CD4-positive, alpha-beta memory T cell (primary cell): ENCODE results near the gene TMEM69. TPM values are rescaled to one million over a fixed set of nuclear protein-coding genes. Genes with fewer than 3 reads are reported as not detected.
"Not testable (repeated sequence)": the region's sequence is repeated elsewhere in the genome, so short reads cannot be mapped to it uniquely, and the experiment has no call there.

Experiments
- CTCF ChIA-PET: fragments of 350-600 bp; sonication (Branson Sonifier 250); formaldehyde crosslinking; loops from one replicate; lab custom pipeline; 2021; ENCODE audit warnings: inconsistent platforms; ENCODE audit not compliant: partially characterized antibody; lab: Charles Lee
- POLR2A ChIA-PET: fragments of 350-600 bp; sonication (Branson Sonifier 250); formaldehyde crosslinking; loops from one replicate; lab custom pipeline; 2021; ENCODE audit not compliant: partially characterized antibody; lab: Charles Lee
- DNase-seq, 5 donors: peaks; one replicate each; pipeline versions ENCODE4 v3.0.0 to v3.0.0-alpha.2; 2020 to 2022; ENCODE audit warnings: mixed read lengths in 1 of 5
- H3K27ac ChIP-seq: one replicate; pipeline ENCODE4 v1.7.0; 2013; ENCODE audit warnings: low read depth, low read length
- H3K27me3 ChIP-seq: 2 replicates; pipeline ENCODE4 v1.7.0; 2013; ENCODE audit warnings: mild to moderate bottlenecking, low read length, moderate library complexity; ENCODE audit not compliant: insufficient read depth
- H3K36me3 ChIP-seq: 2 replicates; pipeline ENCODE4 v1.7.0; 2013; ENCODE audit warnings: mild to moderate bottlenecking, low read length, moderate library complexity; ENCODE audit not compliant: insufficient read depth
- H3K4me1 ChIP-seq: 2 replicates; pipeline ENCODE4 v1.7.0; 2013; ENCODE audit warnings: mild to moderate bottlenecking, low read length, moderate library complexity; ENCODE audit not compliant: insufficient read depth
- H3K4me3 ChIP-seq, 2 donors: one replicate each; pipeline ENCODE4 v1.7.0; 2013; ENCODE audit warnings: low read length in 2 of 2, mild to moderate bottlenecking in 1 of 2
- H3K9me3 ChIP-seq, 2 donors: one replicate each; pipeline ENCODE4 v1.7.0; 2013; ENCODE audit warnings: low read length in 2 of 2, control low read depth in 1 of 2; ENCODE audit not compliant: control insufficient read depth in 1 of 2
- H3K27ac Mint-ChIP-seq, 7 donors: one replicate each; pipeline ENCODE4 v1.8.0; 2020 to 2021; ENCODE audit warnings: mixed read lengths in 7 of 7, mild to moderate bottlenecking in 6 of 7, inconsistent platforms in 3 of 7, moderate library complexity in 3 of 7
- H3K27me3 Mint-ChIP-seq, 2 donors: one replicate each; pipeline ENCODE4 v1.8.0; 2020 to 2021; ENCODE audit warnings: mixed read lengths in 2 of 2
- H3K36me3 Mint-ChIP-seq, 2 donors: one replicate each; pipeline ENCODE4 v1.8.0; 2020 to 2021; ENCODE audit warnings: mixed read lengths in 2 of 2, inconsistent platforms in 1 of 2, mild to moderate bottlenecking in 1 of 2
- H3K4me1 Mint-ChIP-seq, 4 donors: one replicate each; pipeline ENCODE4 v1.8.0; 2020 to 2021; ENCODE audit warnings: mixed read lengths in 4 of 4, mild to moderate bottlenecking in 1 of 4
- H3K4me3 Mint-ChIP-seq, 8 donors: one replicate each; pipeline ENCODE4 v1.8.0; 2020 to 2021; ENCODE audit warnings: mixed read lengths in 8 of 8, mild to moderate bottlenecking in 7 of 8, moderate library complexity in 6 of 8, inconsistent platforms in 3 of 8
- H3K9me3 Mint-ChIP-seq, 8 donors: one replicate each; pipeline ENCODE4 v1.8.0; 2020 to 2021; ENCODE audit warnings: mixed read lengths in 8 of 8, mild to moderate bottlenecking in 5 of 8, inconsistent platforms in 3 of 8, moderate library complexity in 1 of 8
- intact Hi-C: fragments of 100-400 bp; cut with micrococcal nuclease; formaldehyde crosslinking; loops from one replicate; pipeline ENCODE4 v1.15.1; 2023
- polyA plus RNA-seq, 2 donors: library from polyadenylated mRNA; unstranded; fragments of 300-500 nt; fragmentation: Illumina TruSeq; gene quantifications; one replicate each; pipeline ENCODE4 v1.2.3, GENCODE V29; 2021
- total RNA-seq, 2 experiments: library from RNA; stranded (reverse); gene quantifications; one replicate each; pipeline ENCODE4 v1.2.3, GENCODE V29; 2021

Gene TMEM69
- total and polyA plus RNA-seq, 4 experiments from 2014 or later = 26.1 to 42.5 (median 31.4) TPM

- no peaks in the 10 kb centered on the region for H3K9me3 Mint-ChIP-seq
- H3K27me3 Mint-ChIP-seq = no peaks in the 10 kb centered on the region
- no peaks in the 10 kb centered on the region for H3K9me3 ChIP-seq
- peaks cover 4% of the 10 kb centered on the region for H3K36me3 ChIP-seq
- H3K4me1 ChIP-seq = no peaks in the 10 kb centered on the region
- no peak overlapping the region for H3K4me3 Mint-ChIP-seq
- H3K4me1 Mint-ChIP-seq = no peaks in the 10 kb centered on the region
- no peak overlapping the region for H3K27ac Mint-ChIP-seq
- no peak overlapping the region for H3K27ac ChIP-seq
- ChIA-PET CTCF (interaction anchor here (0.7 kb wide), 1 partner anchor 1415 kb away, joined by 3 read pairs; no protein-coding TSS in a partner anchor), POLR2A (no interaction called here)
- H3K27me3 ChIP-seq = no peaks in the 10 kb centered on the region
- no peak for DNase-seq
- H3K4me3 ChIP-seq = no peak overlapping the region
- intact Hi-C loops = no loop called here
- H3K36me3 Mint-ChIP-seq = peaks cover 0 to 12% of the 10 kb centered on the region in 2 donors
These were observed 35.4 kb downstream of the TMEM69 start for GRCh38 chr1:45723248-45723930.

- CTCF ChIA-PET, intact Hi-C loops, H3K9me3 ChIP-seq, H3K27ac ChIP-seq, DNase-seq, H3K4me3 Mint-ChIP-seq, H3K27me3 ChIP-seq, H3K36me3 ChIP-seq, H3K4me3 ChIP-seq, POLR2A ChIA-PET, H3K4me1 ChIP-seq, H3K27me3 Mint-ChIP-seq, H3K27ac Mint-ChIP-seq, H3K4me1 Mint-ChIP-seq, H3K9me3 Mint-ChIP-seq: not testable (repeated sequence)
- peaks cover 3 to 16% of the 10 kb centered on the region in 2 donors for H3K36me3 Mint-ChIP-seq
These were observed 38.0 kb downstream of the TMEM69 start for GRCh38 chr1:45726007-45726406.

- Histone ChIP-seq H3K36me3 (no peaks in the 10 kb centered on the region), H3K9me3 (no peaks in the 10 kb centered on the region), H3K27ac (no peak overlapping the region), H3K27me3 (no peaks in the 10 kb centered on the region), H3K4me3 (no peak overlapping the region), H3K4me1 (no peaks in the 10 kb centered on the region)
- Mint-ChIP-seq H3K4me3 (no peak overlapping the region), H3K27me3 (no peaks in the 10 kb centered on the region), H3K36me3 (peaks cover 3 to 12% of the 10 kb centered on the region in 2 donors), H3K4me1 (peaks cover 0 to 17% (median 11%) of the 10 kb centered on the region in 4 donors), H3K27ac (peak overlapping the region in 1 of 7 donors; percentile 2), H3K9me3 (no peaks in the 10 kb centered on the region)
- ChIA-PET CTCF (interaction anchor here (1.2 kb wide), 1 partner anchor 16 kb away, joined by 3 read pairs; no protein-coding TSS in a partner anchor), POLR2A (no interaction called here)
- DNase-seq = no peak
- intact Hi-C loops = no loop called here
These were observed 42.2 kb downstream of the TMEM69 start for GRCh38 chr1:45730075-45730779.

GRCh38 chr1:45730780-45731319 is 42.9 kb downstream of the TMEM69 start:
- Histone ChIP-seq H3K4me1 (no peaks in the 10 kb centered on the region), H3K9me3 (no peaks in the 10 kb centered on the region), H3K36me3 (no peaks in the 10 kb centered on the region), H3K27ac (no peak overlapping the region), H3K27me3 (no peaks in the 10 kb centered on the region), H3K4me3 (no peak overlapping the region)
- ChIA-PET CTCF (no interaction called here), POLR2A (no interaction called here)
- no peak overlapping the region for H3K4me3 Mint-ChIP-seq
- peaks cover 3 to 12% of the 10 kb centered on the region in 2 donors for H3K36me3 Mint-ChIP-seq
- intact Hi-C loops = no loop called here
- peaks cover 0 to 17% (median 11%) of the 10 kb centered on the region in 4 donors for H3K4me1 Mint-ChIP-seq
- H3K9me3 Mint-ChIP-seq = no peaks in the 10 kb centered on the region
- H3K27ac Mint-ChIP-seq = peak overlapping the region in 1 of 7 donors; percentile 2
- no peaks in the 10 kb centered on the region for H3K27me3 Mint-ChIP-seq
- DNase-seq = no peak

- peaks cover 18 to 26% of the 10 kb centered on the region in 2 donors for H3K36me3 Mint-ChIP-seq
- ChIA-PET CTCF (no interaction called here), POLR2A (no interaction called here)
- H3K4me1 Mint-ChIP-seq = peaks cover 11 to 22% (median 18%) of the 10 kb centered on the region in 4 donors
- Histone ChIP-seq H3K36me3 (no peaks in the 10 kb centered on the region), H3K9me3 (no peaks in the 10 kb centered on the region), H3K27me3 (no peaks in the 10 kb centered on the region), H3K4me1 (peaks cover 4% of the 10 kb centered on the region), H3K27ac (no peak overlapping the region), H3K4me3 (no peak overlapping the region)
- no peak for DNase-seq
- H3K4me3 Mint-ChIP-seq = no peak overlapping the region
- no peaks in the 10 kb centered on the region for H3K27me3 Mint-ChIP-seq
- H3K9me3 Mint-ChIP-seq = no peaks in the 10 kb centered on the region
- intact Hi-C loops = no loop called here
- no peak overlapping the region for H3K27ac Mint-ChIP-seq
These were observed 51.2 kb downstream of the TMEM69 start for GRCh38 chr1:45739137-45739536.

GRCh38 chr1:45739641-45740156 is 51.7 kb downstream of the TMEM69 start:
- intact Hi-C loops, H3K4me1 ChIP-seq, H3K9me3 Mint-ChIP-seq, H3K9me3 ChIP-seq, H3K4me3 ChIP-seq, H3K27ac ChIP-seq, H3K27me3 ChIP-seq, CTCF ChIA-PET, DNase-seq, H3K27me3 Mint-ChIP-seq, H3K27ac Mint-ChIP-seq, H3K36me3 ChIP-seq, H3K4me3 Mint-ChIP-seq, POLR2A ChIA-PET: not testable (repeated sequence)
- peaks cover 11 to 22% (median 19%) of the 10 kb centered on the region in 4 donors for H3K4me1 Mint-ChIP-seq
- peaks cover 18 to 27% of the 10 kb centered on the region in 2 donors for H3K36me3 Mint-ChIP-seq
